Heart left ventricle (tissue), 16 donors: Measurements from ENCODE around the gene KNDC1. TPM values are rescaled to one million over a fixed set of nuclear protein-coding genes. Genes with fewer than 3 reads are reported as not detected.

ENCODE experiments used
- ATAC-seq, 4 donors: fragments of 200-7000 bp; cut with Tn5 transposase; one replicate each; pipeline ENCODE4 v1.9.1; 2020 to 2022; ENCODE audit warnings: moderate library complexity in 4 of 4, mild to moderate bottlenecking in 3 of 4, moderate number of reproducible peaks in 1 of 4
- DNase-seq, 5 donors: peaks; one replicate each; pipeline ENCODE4 v3.0.0-alpha.2; 2020
- H3K27ac ChIP-seq, 12 donors: fragments of 200-600 bp; sonication (generic) in 4 of 12; one replicate each; pipeline versions ENCODE4 v1.5.0 to v1.8.0; 2016 to 2022; ENCODE audit warnings: mild to moderate bottlenecking in 2 of 12
- H3K27me3 ChIP-seq, 9 donors: fragments of 200-600 bp; sonication (generic) in 2 of 9; one replicate each; pipeline versions ENCODE4 v1.5.1 to v1.8.0; 2016 to 2022; ENCODE audit warnings: mild to moderate bottlenecking in 3 of 9
- H3K36me3 ChIP-seq, 9 donors: fragments of 200-600 bp; sonication (generic) in 2 of 9; one replicate each; pipeline versions ENCODE4 v1.5.0 to v1.8.0; 2018 to 2022; ENCODE audit warnings: mild to moderate bottlenecking in 2 of 9
- H3K4me1 ChIP-seq, 12 donors: fragments of 200-600 bp; sonication (generic) in 4 of 12; one replicate each; pipeline versions ENCODE4 v1.5.0 to v1.8.0; 2016 to 2022; ENCODE audit warnings: mild to moderate bottlenecking in 3 of 12
- H3K4me3 ChIP-seq, 12 donors: fragments of 200-600 bp; sonication (generic) in 4 of 12; one replicate each; pipeline versions ENCODE4 v1.5.0 to v1.8.0; 2017 to 2022; ENCODE audit warnings: mild to moderate bottlenecking in 9 of 12, moderate library complexity in 4 of 12
- H3K9me3 ChIP-seq, 12 donors: fragments of 200-600 bp; sonication (generic) in 4 of 12; one replicate each; pipeline versions ENCODE4 v1.5.0 to v1.8.0; 2016 to 2022; ENCODE audit warnings: mild to moderate bottlenecking in 1 of 12
- CTCF ChIP-seq, 12 donors: fragments of 200-600 bp; sonication (generic) in 4 of 12; IDR thresholded peaks; one replicate each; pipeline versions ENCODE4 v1.5.0 to v1.8.0; 2018 to 2022; ENCODE audit warnings: antibody characterized with exemption in 12 of 12, mild to moderate bottlenecking in 5 of 12
- POLR2A ChIP-seq, 2 donors: fragments of 450-650 bp; IDR thresholded peaks; one replicate each; pipeline ENCODE4 v1.6.1; 2017; ENCODE audit warnings: antibody characterized with exemption in 2 of 2, mild to moderate bottlenecking in 2 of 2, moderate library complexity in 2 of 2
- whole genome bisulfite sequencing, 4 donors: extraction: QIAGEN DNeasy Blood & Tissue Kit in 2 of 4; methylation state at CpG; one replicate each; pipeline versions ENCODE4 v1.1.5 to v1.1.7; 2013 to 2018; 5-methylcytosine and 5-hydroxymethylcytosine counted together
- intact Hi-C, 10 donors: fragments of 100-400 bp; cut with DNase I; formaldehyde crosslinking; loops; one replicate each; pipeline versions ENCODE4 v1.11.1 to v1.14.2; 2022
- polyA plus RNA-seq, 2 donors: library from polyadenylated mRNA; stranded (reverse); fragments of 200-250 nt; gene quantifications; one replicate each; pipeline ENCODE4 v1.2.3, GENCODE V29; 2013
- total RNA-seq, 9 donors: library from RNA; depleted of rRNA in 2 of 9; stranded (reverse); fragments of >200 nt in 2 of 9; fragmentation: NEBNext Ultra II Directional in 3 of 9; extraction: Animal tissue kit (Norgen Biotek cat#: 25700) in 3 of 9; gene quantifications; one replicate each; pipeline versions ENCODE4 v1.1.0 to v1.2.4, GENCODE V29; 2016 to 2023
- donor health status: ischemic (EF 13 %, LVEDD 7.1; RV severe dilation, severe dysfunction).
- donor health status: healthy with polysubstance abuse.
- donor health status: DM: no; HTN: yes; CAD: no.
- donor health status: DM: no; HTN: no; CAD: no.
- donor health status: ischemic (EF 25% LVEDD 6.9; RV normal size, moderate dysfunction).
- donor health status: ischemic (EF 25% LVEDD 5.7; RV mildly dilated, moderate dysfunction).
- donor health status: healthy.
- donor health status: DM: yes; HTN: yes; CAD: no.
- donor health status: ischemic (EF 35%, LVEDD 5.7; RV mildly dilated, moderate dysfunction).
- donor health status: nonischemic (EF 11% LVEDD 7.7; RV severe dilation, severe dysfunction).
- donor health status: DM: yes; HTN: yes; CAD: no.
- donor health status: PGD.
- donor health status: ischemic (EF 29% LVEDD 5.4; RV normal size, mild dysfunction).
- donor health status: nonischemic (EF 23%, LVEDD 6.1; RV moderate dilation, normal function).

KNDC1 gene
- total and polyA plus RNA-seq, 11 donors: 0.04 to 2.9 (median 0.10) TPM; not detected in 3

- H3K36me3 ChIP-seq: no peaks in the 10 kb centered on the region
- 88 to 91% (median 89%) methylated on average over 31 to 57 of the region's 57 CpGs for WGBS, 4 donors
- no peak overlapping the region for H3K27ac ChIP-seq
- H3K4me1 ChIP-seq: no peaks in the 10 kb centered on the region
- intact Hi-C loops: no loop called here
- no peak overlapping the region for H3K4me3 ChIP-seq
- peak in 2 of 5 donors; percentile 18 to 57 for DNase-seq
- no peaks in the 10 kb centered on the region for H3K9me3 ChIP-seq
- no peaks in the 10 kb centered on the region for H3K27me3 ChIP-seq
- no peak for ATAC-seq
- TF ChIP-seq POLR2A (IDR thresholded peaks at IDR 0.05) (no peak), CTCF (IDR thresholded peaks at IDR 0.05) (no peak)
Observed at GRCh38 chr10:133201151-133201947, 41.3 kb downstream of the KNDC1 start.

- no peaks in the 10 kb centered on the region for H3K27me3 ChIP-seq
- no peaks in the 10 kb centered on the region for H3K36me3 ChIP-seq
- ATAC-seq (no peak), DNase-seq (peak in 1 of 5 donors; percentile 55)
- intact Hi-C loops: no loop called here
- no peak overlapping the region for H3K4me3 ChIP-seq
- no peaks in the 10 kb centered on the region for H3K9me3 ChIP-seq
- no peaks in the 10 kb centered on the region for H3K4me1 ChIP-seq
- 74 to 78% (median 77%) methylated on average over 17 to 29 of the region's 29 CpGs for whole genome bisulfite sequencing, 4 donors
- TF ChIP-seq POLR2A (IDR thresholded peaks at IDR 0.05) (no peak), CTCF (IDR thresholded peaks at IDR 0.05) (no peak)
- H3K27ac ChIP-seq: no peak overlapping the region
Observed at GRCh38 chr10:133201948-133202725, 42.1 kb downstream of the KNDC1 start.

- TF ChIP-seq CTCF (IDR thresholded peaks at IDR 0.05) (no peak), POLR2A (IDR thresholded peaks at IDR 0.05) (no peak)
- Histone ChIP-seq H3K4me3 (no peak overlapping the region), H3K27ac (no peak overlapping the region), H3K9me3 (no peaks in the 10 kb centered on the region), H3K27me3 (peaks cover 0 to 3% (median 0%) of the 10 kb centered on the region in 9 donors), H3K36me3 (no peaks in the 10 kb centered on the region), H3K4me1 (no peaks in the 10 kb centered on the region)
- WGBS, 4 donors: 85 to 86% (median 86%) methylated on average over 46 to 62 of the region's 62 CpGs
- no peak for ATAC-seq
- intact Hi-C loops: no loop called here
- peak in 1 of 5 donors; percentile 34 for DNase-seq
Observed at GRCh38 chr10:133202778-133203651, 43.0 kb downstream of the KNDC1 start.
